ENCODE results near the gene MARCHF2.

Gene MARCHF2

DNA sequence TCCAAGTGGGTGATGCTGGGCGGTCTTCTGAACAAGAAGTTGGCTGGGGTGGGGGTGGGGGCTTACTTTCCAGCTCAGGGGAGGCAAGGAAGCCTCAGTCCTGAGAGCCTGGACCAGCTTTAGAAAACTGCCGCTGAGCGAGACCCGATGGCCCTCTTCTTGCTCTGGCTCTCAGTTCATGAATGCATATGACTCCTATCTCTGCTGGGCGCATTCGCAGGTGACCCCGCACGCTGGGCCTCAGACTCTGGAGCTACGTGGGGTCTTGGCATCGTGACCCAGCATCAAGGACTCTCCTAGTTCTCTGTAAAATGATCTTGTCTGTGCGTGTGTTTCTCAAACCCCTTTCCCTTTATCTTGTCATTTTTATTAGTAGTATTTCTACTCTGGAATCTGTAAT is 69.6 kb downstream of the MARCHF2 start:
- no peak for DNase-seq

DNA sequence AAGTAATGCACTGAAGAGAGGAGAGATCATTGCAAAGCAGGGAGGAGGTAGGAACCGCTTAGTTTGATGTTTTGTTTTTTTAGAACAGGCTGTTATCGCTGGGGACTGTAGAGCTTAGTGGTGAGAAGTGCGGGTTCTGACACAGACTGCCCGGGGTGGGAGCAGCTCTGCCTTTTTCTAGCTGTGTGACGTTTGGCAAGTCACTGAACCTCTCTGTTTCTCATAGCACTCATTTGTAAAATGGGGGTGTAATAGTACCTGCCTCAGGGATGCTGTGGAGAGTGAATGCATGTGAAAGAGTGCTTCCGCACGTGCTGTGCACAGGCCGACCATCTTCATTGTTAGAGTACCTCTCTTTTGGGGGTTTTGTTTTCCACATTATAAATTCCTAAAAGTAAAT is 70.1 kb downstream of the MARCHF2 start:
- no peak for DNase-seq

DNA sequence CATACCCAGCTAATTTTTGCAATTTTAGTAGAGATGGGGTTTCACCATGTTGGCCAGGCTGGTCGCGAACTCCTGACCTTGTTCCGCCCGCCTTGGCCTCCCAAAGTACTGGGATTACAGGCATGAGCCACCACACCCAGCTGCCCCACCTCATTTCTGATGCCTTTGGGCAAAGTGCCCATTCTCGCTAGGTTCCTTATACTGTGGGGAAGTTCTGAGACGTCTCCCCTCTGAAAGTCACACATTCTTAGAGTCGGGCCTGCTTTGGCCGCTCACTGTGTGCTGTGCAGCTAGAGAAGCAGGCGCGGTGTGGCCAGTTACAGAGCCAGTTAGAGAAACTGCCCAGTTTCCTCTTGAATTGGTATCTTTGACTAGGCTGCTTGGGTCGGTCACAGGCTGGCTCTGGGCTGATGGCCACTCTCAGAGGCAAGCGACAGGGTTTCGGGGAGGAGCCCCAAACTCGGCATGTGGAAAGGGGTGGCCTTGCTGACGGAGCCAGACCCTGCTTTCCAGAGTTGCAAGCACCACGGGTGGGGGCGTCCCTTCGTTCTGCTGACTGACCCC is 71.3 kb downstream of the MARCHF2 start:
- DNase-seq: no peak

DNA sequence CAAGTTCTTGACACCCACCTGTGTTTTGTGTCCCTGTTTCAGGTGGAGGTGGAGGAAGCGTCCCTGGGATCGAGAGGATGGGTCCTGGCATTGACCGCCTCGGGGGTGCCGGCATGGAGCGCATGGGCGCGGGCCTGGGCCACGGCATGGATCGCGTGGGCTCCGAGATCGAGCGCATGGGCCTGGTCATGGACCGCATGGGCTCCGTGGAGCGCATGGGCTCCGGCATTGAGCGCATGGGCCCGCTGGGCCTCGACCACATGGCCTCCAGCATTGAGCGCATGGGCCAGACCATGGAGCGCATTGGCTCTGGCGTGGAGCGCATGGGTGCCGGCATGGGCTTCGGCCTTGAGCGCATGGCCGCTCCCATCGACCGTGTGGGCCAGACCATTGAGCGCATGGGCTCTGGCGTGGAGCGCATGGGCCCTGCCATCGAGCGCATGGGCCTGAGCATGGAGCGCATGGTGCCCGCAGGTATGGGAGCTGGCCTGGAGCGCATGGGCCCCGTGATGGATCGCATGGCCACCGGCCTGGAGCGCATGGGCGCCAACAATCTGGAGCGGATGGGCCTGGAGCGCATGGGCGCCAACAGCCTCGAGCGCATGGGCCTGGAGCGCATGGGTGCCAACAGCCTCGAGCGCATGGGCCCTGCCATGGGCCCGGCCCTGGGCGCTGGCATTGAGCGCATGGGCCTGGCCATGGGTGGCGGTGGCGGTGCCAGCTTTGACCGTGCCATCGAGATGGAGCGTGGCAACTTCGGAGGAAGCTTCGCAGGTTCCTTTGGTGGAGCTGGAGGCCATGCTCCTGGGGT is 72.7 kb downstream of the MARCHF2 start:
- DNase-seq: no peak

DNA sequence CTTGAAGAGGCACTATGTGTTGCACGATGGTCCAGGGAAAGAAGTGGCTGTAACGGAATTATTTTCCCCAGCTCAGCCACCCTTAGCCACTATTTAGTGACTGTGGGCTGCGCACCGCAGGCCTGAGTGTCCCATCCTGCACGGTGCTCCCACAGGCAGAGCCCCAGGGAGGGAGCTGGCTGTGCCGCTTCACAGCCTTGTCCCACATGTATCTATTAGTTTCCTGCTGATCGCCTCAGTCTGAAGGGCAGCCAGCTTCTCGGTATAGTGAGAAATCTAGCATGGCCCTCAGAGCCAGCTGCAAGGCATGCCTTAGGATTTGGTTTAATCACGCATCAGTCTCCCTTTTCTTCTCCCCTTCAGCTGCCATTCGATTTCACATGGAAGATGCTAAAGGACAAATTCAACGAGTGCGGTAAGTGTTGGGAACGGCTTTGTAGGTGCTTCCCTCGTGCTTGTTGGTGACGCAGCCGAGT is 73.6 kb downstream of the MARCHF2 start:
- no peak for DNase-seq

DNA sequence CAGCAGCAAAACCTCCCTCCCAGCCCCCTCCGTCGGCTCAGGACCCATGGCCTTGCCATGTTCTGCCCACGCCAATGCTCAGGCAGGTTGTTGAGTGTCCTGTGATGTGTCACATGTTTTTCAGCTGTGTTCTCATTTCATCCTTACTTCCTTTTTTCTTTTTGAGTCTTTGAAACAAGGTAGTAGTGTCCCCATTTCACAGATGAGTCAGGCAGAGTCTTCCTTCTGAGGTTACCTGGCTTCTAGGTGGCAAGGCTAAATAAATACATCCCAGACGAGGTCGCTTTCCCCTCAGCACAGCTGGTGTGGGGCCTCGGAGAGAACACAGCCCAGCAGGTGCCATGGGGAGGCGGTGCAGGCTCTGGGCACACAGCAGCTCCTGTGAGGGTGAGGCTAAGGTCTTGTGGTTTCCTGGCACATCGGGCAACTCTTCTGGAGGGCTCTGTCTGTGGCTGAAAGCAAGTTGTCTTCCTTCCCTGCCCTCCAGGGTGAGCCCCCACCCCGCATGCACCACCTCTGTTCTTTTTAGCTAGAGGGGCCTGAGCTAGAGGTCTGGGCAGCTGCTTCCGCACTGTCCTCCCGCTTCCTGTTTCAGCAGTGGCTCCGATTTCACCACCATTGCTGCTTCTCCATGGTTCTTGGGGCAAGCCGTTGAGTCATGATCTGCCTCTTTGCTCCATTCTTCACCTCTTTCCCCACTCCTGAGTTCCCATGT is 74.2 kb downstream of the MARCHF2 start:
- DNase-seq: no peak

DNA sequence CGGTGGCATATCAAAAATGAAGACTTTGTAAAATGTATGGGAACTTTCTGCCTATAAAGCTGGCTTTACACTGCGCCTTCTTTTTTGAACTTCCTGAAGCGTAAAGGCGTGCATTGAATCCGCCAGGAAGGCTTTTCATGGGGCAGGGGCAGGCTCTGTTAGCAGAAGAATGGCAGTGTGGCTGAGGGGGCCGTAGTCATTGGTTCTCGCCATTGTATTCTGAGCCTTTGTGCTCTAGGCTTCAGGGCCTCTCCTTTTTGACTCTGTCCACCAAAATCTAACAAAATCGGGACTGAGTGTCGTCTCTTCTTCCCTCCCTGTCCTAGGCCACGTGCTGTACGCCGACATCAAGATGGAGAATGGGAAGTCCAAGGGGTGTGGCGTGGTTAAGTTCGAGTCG is 75.3 kb downstream of the MARCHF2 start:
- no peak for DNase-seq
